ENCODE measurements around the gene SOWAHC. TPM values are rescaled to one million over a fixed set of nuclear protein-coding genes. Genes with fewer than 3 reads are reported as not detected.
A peak's percentile ranks its signal among the peaks of the same experiment; 100 is the strongest.

SOWAHC gene
- total and polyA plus RNA-seq, 2 of the 13 experiments (the other 11 are each of a cell fraction or from before 2014, with no cell fraction given), result 21.2 to 22.5 TPM

DNA sequence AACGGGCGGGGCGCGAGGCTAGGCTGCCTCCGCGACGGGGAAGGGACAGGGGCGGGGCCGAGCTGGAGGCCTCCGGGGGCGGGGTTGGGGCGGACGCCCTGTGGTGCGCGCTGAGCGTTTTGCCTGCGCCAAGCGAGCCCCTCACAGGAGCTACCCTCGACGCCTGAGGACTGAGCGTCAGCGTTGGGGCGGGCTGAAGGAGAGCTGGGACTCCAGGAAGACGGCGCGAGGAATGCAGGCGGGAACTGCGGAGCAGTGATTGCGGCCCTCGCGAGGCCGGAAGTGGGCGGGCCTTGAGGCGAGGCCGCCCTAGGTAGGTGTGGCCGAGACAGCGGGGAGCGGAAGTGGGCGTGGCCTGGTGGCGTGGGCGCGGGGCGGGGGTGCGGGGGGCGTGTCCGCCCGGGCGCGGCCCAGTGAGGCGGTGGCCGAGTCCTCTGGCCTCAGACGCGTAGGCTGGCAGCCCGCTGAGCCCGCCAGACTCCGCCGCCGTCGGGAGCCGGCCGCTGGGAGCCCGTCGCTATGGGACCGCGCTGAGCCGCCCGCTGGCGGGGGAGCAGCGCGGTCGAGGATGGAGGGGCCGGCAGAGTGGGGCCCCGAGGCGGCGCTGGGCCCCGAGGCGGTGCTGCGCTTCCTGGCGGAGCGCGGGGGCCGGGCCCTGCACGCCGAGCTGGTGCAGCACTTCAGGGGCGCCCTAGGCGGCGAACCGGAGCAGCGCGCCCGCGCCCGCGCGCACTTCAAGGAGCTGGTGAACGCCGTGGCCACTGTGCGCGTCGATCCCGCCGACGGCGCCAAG, at the start of gene SOWAHC, which contains the start of gene SEPTIN10 (continued):
- TF ChIP-seq, protein P1, sequence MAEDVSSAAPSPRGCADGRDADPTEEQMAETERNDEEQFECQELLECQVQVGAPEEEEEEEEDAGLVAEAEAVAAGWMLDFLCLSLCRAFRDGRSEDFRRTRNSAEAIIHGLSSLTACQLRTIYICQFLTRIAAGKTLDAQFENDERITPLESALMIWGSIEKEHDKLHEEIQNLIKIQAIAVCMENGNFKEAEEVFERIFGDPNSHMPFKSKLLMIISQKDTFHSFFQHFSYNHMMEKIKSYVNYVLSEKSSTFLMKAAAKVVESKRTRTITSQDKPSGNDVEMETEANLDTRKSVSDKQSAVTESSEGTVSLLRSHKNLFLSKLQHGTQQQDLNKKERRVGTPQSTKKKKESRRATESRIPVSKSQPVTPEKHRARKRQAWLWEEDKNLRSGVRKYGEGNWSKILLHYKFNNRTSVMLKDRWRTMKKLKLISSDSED (CRISPR knock-in tag; IDR thresholded peaks at IDR 0.05), result no peak
- TF ChIP-seq, protein P2, sequence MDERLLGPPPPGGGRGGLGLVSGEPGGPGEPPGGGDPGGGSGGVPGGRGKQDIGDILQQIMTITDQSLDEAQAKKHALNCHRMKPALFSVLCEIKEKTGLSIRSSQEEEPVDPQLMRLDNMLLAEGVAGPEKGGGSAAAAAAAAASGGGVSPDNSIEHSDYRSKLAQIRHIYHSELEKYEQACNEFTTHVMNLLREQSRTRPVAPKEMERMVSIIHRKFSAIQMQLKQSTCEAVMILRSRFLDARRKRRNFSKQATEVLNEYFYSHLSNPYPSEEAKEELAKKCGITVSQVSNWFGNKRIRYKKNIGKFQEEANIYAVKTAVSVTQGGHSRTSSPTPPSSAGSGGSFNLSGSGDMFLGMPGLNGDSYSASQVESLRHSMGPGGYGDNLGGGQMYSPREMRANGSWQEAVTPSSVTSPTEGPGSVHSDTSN (CRISPR knock-in tag; IDR thresholded peaks at IDR 0.05), result no peak
- TF ChIP-seq, protein P3, sequence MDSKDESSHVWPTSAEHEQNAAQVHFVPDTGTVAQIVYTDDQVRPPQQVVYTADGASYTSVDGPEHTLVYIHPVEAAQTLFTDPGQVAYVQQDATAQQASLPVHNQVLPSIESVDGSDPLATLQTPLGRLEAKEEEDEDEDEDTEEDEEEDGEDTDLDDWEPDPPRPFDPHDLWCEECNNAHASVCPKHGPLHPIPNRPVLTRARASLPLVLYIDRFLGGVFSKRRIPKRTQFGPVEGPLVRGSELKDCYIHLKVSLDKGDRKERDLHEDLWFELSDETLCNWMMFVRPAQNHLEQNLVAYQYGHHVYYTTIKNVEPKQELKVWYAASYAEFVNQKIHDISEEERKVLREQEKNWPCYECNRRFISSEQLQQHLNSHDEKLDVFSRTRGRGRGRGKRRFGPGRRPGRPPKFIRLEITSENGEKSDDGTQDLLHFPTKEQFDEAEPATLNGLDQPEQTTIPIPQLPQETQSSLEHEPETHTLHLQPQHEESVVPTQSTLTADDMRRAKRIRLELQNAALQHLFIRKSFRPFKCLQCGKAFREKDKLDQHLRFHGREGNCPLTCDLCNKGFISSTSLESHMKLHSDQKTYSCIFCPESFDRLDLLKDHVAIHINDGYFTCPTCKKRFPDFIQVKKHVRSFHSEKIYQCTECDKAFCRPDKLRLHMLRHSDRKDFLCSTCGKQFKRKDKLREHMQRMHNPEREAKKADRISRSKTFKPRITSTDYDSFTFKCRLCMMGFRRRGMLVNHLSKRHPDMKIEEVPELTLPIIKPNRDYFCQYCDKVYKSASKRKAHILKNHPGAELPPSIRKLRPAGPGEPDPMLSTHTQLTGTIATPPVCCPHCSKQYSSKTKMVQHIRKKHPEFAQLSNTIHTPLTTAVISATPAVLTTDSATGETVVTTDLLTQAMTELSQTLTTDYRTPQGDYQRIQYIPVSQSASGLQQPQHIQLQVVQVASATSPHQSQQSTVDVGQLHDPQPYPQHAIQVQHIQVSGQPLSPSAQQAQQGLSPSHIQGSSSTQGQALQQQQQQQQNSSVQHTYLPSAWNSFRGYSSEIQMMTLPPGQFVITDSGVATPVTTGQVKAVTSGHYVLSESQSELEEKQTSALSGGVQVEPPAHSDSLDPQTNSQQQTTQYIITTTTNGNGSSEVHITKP (CRISPR knock-in tag; IDR thresholded peaks at IDR 0.05; ENCODE audit: low read depth), result peak; percentile 71; the same call in 1 of the 2 replicates
- TF ChIP-seq, protein P4, sequence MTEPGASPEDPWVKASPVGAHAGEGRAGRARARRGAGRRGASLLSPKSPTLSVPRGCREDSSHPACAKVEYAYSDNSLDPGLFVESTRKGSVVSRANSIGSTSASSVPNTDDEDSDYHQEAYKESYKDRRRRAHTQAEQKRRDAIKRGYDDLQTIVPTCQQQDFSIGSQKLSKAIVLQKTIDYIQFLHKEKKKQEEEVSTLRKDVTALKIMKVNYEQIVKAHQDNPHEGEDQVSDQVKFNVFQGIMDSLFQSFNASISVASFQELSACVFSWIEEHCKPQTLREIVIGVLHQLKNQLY (CRISPR knock-in tag; IDR thresholded peaks at IDR 0.05), result peak; percentile 64; the same call in 1 of the 2 replicates
- TF ChIP-seq, protein P5, sequence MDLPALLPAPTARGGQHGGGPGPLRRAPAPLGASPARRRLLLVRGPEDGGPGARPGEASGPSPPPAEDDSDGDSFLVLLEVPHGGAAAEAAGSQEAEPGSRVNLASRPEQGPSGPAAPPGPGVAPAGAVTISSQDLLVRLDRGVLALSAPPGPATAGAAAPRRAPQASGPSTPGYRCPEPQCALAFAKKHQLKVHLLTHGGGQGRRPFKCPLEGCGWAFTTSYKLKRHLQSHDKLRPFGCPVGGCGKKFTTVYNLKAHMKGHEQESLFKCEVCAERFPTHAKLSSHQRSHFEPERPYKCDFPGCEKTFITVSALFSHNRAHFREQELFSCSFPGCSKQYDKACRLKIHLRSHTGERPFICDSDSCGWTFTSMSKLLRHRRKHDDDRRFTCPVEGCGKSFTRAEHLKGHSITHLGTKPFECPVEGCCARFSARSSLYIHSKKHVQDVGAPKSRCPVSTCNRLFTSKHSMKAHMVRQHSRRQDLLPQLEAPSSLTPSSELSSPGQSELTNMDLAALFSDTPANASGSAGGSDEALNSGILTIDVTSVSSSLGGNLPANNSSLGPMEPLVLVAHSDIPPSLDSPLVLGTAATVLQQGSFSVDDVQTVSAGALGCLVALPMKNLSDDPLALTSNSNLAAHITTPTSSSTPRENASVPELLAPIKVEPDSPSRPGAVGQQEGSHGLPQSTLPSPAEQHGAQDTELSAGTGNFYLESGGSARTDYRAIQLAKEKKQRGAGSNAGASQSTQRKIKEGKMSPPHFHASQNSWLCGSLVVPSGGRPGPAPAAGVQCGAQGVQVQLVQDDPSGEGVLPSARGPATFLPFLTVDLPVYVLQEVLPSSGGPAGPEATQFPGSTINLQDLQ (CRISPR knock-in tag; IDR thresholded peaks at IDR 0.05), result 0 out of 2 replicates have a peak, but pooled peaks have one; percentile 36
- TF ChIP-seq HOXD1 (CRISPR knock-in tag; IDR thresholded peaks at IDR 0.05) (peak; percentile 71; the same call in 1 of the 2 replicates), NBN (conservative IDR thresholded peaks at IDR 0.05) (no peak), GABPA (IDR thresholded peaks at IDR 0.05; ENCODE audit: low read depth, low read length) (no peak), GABPA (CRISPR knock-in tag; IDR thresholded peaks at IDR 0.05; ENCODE audit: low read depth) (peak; percentile 92), ZNF790 (CRISPR knock-in tag; IDR thresholded peaks at IDR 0.05; ENCODE audit: borderline replicate concordance) (peak; percentile 52; the same call in 1 of the 2 replicates), CC2D1A (CRISPR knock-in tag; IDR thresholded peaks at IDR 0.05) (0 out of 2 replicates have a peak, but pooled peaks have one; percentile 25), HMG20B (CRISPR knock-in tag; conservative IDR thresholded peaks at IDR 0.05) (peak; percentile 100), SP4 (CRISPR knock-in tag; IDR thresholded peaks at IDR 0.05) (peak; percentile 100)
- TF ChIP-seq, protein P6, sequence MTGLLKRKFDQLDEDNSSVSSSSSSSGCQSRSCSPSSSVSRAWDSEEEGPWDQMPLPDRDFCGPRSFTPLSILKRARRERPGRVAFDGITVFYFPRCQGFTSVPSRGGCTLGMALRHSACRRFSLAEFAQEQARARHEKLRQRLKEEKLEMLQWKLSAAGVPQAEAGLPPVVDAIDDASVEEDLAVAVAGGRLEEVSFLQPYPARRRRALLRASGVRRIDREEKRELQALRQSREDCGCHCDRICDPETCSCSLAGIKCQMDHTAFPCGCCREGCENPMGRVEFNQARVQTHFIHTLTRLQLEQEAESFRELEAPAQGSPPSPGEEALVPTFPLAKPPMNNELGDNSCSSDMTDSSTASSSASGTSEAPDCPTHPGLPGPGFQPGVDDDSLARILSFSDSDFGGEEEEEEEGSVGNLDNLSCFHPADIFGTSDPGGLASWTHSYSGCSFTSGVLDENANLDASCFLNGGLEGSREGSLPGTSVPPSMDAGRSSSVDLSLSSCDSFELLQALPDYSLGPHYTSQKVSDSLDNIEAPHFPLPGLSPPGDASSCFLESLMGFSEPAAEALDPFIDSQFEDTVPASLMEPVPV (CRISPR knock-in tag; IDR thresholded peaks at IDR 0.05), result peak; percentile 94
- TF ChIP-seq, protein P7, sequence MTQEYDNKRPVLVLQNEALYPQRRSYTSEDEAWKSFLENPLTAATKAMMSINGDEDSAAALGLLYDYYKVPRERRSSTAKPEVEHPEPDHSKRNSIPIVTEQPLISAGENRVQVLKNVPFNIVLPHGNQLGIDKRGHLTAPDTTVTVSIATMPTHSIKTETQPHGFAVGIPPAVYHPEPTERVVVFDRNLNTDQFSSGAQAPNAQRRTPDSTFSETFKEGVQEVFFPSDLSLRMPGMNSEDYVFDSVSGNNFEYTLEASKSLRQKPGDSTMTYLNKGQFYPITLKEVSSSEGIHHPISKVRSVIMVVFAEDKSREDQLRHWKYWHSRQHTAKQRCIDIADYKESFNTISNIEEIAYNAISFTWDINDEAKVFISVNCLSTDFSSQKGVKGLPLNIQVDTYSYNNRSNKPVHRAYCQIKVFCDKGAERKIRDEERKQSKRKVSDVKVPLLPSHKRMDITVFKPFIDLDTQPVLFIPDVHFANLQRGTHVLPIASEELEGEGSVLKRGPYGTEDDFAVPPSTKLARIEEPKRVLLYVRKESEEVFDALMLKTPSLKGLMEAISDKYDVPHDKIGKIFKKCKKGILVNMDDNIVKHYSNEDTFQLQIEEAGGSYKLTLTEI (CRISPR knock-in tag; conservative IDR thresholded peaks at IDR 0.05), result no peak
